Stomach (tissue), 4 donors: ENCODE data around the gene CFAP20DC.

ENCODE experiments used
- POLR2A ChIP-seq, 4 donors: fragments of 450-650 bp; IDR thresholded peaks; one replicate each; pipeline ENCODE4 v1.6.1; 2016; ENCODE audit warnings: antibody characterized with exemption in 4 of 4, control low read depth in 2 of 4, mild to moderate bottlenecking in 1 of 4, moderate library complexity in 1 of 4
- POLR2AphosphoS5 ChIP-seq, 3 donors: sonication (generic); formaldehyde crosslinking; IDR thresholded peaks; one replicate each; pipeline ENCODE4 v1.6.1; 2016; ENCODE audit warnings: antibody characterized with exemption in 3 of 3
- TF ChIP-seq, protein P1 (sequence below), 7 experiments: fragments of 450-650 bp in 4 of 7; fragments of 200-600 bp in 3 of 7; sonication (generic) in 3 of 7; IDR thresholded peaks; one replicate each; pipeline ENCODE4 v1.5.1; 2016 to 2019; ENCODE audit warnings: antibody characterized with exemption in 7 of 7, control low read depth in 2 of 7, mild to moderate bottlenecking in 1 of 7

DNA sequence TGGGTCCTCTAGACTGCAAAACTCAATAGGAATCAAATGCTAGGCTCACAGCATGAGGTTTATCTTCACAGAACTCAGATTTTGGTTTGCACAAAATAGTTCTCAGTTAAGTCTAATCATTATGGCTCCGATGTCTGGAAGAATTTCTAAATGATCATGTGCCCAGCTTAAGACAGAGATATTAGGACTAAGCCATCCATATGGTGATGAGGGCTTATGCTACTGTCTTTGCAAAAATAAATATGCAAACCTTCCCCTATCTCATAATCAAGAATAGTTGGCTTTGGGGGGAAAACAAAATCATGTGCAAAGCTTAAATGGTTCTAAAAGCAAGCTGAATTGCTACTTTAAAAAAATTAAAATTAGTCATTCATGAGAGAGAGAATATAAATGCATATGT lies 96.5 kb downstream of the CFAP20DC start:
- no peak for TF ChIP-seq POLR2A (IDR thresholded peaks at IDR 0.05)
- no peak for TF ChIP-seq POLR2AphosphoS5 (IDR thresholded peaks at IDR 0.05)
- TF ChIP-seq, protein P1, sequence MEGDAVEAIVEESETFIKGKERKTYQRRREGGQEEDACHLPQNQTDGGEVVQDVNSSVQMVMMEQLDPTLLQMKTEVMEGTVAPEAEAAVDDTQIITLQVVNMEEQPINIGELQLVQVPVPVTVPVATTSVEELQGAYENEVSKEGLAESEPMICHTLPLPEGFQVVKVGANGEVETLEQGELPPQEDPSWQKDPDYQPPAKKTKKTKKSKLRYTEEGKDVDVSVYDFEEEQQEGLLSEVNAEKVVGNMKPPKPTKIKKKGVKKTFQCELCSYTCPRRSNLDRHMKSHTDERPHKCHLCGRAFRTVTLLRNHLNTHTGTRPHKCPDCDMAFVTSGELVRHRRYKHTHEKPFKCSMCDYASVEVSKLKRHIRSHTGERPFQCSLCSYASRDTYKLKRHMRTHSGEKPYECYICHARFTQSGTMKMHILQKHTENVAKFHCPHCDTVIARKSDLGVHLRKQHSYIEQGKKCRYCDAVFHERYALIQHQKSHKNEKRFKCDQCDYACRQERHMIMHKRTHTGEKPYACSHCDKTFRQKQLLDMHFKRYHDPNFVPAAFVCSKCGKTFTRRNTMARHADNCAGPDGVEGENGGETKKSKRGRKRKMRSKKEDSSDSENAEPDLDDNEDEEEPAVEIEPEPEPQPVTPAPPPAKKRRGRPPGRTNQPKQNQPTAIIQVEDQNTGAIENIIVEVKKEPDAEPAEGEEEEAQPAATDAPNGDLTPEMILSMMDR (IDR thresholded peaks at IDR 0.05) = no peak
